LNCaP clone FGC (cell line): Measurements from ENCODE around the gene TRAF3IP1.
"Not testable (repeated sequence)": the region's sequence is repeated elsewhere in the genome, so short reads cannot be mapped to it uniquely, and the experiment has no call there.

ENCODE experiments used
- DNase-seq: peaks from one replicate; pipeline ENCODE4 v3.0.0-alpha.2; 2011; ENCODE audit warnings: low read depth
- H3K4me3 ChIP-seq: 2 replicates; pipeline ENCODE4 v1.5.1; 2011; ENCODE audit warnings: mild to moderate bottlenecking, low read depth, low read length, control low read depth
- CTCF ChIP-seq: IDR thresholded peaks from 2 replicates; pipeline ENCODE4 v1.5.1; 2012; ENCODE audit warnings: mild to moderate bottlenecking; ENCODE audit not compliant: control insufficient read depth, insufficient read depth; ENCODE audit errors: extremely low read depth

Gene TRAF3IP1

DNA sequence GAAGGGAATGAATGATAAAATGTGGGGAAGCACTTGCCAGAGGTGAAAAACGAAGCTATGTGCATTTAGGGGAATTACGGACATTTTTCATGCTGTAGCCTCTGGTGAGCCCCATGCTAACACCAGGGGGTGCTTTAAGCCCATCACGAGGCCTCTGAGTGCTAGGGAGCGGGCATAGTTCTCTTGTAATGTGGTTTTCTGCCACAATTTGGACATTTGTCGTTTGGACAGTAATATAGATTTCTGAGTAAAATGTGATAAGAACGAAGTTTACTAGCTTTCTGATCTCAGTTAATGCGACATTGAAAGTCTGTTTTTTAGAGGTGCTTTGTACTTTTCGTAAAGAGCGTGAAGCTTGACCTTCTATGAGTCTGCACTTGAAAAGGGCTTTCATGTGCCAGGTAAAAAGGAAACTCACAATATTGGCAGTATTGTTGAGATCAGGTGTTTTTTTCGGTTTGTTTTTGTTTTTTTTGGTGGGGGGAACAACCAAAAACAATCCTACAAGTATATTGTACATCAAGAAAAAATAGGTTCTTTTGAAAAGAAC lies 50.6 kb downstream of the TRAF3IP1 start:
- no peak overlapping the region for H3K4me3 ChIP-seq
- peak; percentile 76 for TF ChIP-seq CTCF
- DNase-seq, result no peak

DNA sequence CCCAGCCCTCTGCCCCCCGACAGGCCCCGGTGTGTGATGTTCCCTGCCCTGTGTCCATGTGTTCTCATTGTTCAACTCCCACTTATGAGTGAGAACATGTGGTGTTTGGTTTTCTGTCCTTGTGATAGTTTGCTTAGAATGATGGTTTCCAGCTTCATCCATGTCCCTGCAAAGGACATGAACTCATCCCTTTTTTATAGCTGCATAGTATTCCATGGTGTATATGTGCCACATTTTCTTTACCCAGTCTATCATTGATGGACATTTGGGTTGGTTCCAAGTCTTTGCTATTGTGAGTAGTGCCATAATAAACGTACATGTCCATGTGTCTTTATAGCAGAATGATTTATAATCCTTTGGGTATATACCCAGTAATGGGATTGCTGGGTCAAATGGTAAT lies 52.0 kb downstream of the TRAF3IP1 start:
- not testable (repeated sequence) for H3K4me3 ChIP-seq, DNase-seq

DNA sequence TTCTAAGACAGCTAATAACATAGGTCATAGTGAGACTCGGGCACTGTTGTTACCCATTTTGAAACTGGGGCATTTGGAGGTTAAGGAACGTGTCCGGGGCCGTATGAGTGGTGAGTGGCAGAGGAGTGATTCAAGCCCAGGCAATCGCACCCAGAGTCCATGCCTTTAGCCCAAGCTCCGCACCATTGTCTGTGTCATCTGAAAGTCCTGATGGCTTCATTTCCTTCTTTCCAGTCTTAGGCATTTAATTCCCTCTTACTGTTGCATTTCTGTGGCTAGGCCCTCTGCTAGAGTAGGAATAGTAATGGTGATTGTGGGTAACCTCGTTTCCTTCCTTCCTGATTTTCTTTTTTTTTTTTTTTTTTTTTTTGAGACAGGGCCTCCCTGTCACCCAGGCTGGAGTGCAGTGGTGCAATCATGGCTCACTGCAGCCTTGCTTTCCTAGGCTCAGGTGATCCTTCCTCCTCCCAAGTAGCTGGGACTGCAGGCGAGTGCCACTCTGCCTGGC lies 56.6 kb downstream of the TRAF3IP1 start:
- no peak for TF ChIP-seq CTCF
- no peak for DNase-seq
- H3K4me3 ChIP-seq, result no peak overlapping the region

DNA sequence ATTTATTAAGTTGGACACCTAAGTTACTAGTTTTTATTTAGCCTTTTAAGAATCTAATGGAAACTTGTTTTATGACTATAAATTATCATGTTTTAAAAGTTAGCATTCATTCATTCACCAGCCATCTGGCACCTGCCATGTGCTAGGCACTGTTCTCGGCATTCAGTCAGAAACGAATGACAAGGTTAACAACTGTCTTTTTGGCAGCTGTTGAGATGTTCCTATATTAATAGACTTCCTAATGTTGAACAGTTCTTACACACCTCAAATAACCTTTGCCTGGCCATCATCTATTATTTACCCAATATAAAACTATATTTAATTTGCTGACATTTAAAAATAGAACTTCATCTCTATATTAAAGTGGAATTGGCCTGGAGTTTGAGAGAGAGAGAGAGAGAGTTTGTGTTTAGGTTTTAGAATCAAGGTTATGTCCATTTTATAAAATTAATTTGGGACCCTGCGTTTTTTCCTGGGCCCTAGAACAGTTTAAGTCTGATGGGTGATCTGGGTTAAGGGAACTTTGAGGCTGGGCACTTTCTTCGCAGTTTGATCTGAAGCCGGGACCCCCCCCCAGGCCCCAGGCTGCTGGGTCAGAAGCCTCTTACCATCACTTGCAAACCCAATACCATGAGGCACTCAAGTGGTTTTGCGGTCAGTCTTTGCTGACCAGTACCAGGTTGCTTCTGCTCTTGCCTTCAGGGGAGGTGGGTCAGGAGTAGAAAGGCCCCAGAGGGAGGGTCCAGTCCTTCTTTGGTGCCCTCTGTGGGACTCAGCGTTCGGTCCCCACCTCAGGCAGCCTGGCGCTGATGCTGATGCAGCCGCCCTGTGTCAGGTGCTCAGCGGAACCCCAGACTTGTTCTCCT lies 58.1 kb downstream of the TRAF3IP1 start:
- TF ChIP-seq CTCF, result no peak
- DNase-seq, result peak; percentile 96
- H3K4me3 ChIP-seq, result peak overlapping the region; percentile 25; the same call in 1 of the 2 replicates

DNA sequence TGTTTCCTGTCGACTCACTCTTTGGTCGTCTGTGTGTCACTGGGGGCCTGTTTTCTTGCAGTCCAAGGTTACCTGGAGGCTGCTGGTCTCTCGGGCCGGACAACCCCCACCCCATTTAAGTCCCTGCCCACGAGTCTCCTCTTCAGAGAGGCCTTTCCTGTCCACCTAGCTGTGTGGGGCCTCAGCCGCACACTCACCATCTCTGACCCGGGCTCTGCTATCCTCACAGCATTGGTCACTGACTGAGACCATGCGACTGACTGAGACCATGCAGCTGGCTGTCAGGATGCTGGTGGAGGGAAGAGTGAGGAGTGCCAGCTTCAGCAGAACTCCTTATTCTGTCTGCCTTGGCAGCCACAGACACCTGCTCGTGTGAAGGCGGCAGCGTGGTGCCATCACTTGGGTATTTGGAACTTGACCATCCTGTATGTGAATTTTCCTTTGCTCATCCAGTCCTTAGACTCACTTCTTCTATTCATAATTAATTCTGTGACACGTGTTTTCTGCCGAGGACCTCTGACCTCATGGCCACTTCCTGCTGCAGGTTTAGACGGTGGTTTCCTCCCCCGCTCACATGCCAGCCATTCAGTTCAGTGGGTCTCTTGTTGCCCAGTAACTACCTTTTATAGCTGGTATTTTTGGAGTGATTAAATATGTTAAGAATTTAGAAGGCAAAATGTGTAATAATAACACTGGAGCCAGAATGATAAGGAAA lies 58.9 kb downstream of the TRAF3IP1 start:
- TF ChIP-seq CTCF, result no peak
- no peak for DNase-seq
- no peak overlapping the region for H3K4me3 ChIP-seq

DNA sequence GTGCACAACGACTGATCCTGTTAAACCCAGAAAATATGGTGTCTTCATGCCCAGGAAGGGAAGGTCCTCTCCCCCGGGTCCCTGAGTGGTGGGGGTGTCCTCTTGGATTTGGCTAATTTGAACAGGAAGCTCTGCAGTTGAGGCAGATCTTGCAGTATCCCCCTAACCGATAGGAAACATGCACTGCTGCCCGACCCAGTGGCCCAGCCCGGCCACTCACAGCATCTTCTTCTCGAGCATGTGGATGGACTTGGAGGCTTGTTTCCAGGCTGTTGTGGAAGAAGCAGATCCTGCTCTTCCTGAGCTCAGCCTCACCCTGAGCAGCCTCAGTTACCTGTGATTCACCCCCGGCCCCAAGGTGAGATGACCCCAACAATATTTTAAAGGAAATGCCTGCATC lies 60.0 kb downstream of the TRAF3IP1 start:
- H3K4me3 ChIP-seq, result no peak overlapping the region
- no peak for DNase-seq
- no peak for TF ChIP-seq CTCF

GRCh38 chr2:238380785-238381184 lies 60.5 kb downstream of the TRAF3IP1 start:
- no peak overlapping the region for H3K4me3 ChIP-seq
- DNase-seq, result peak; percentile 70
- TF ChIP-seq CTCF, result no peak
